HL-60 (cell line): Measurements from ENCODE around the gene SS18.

Experiments
- DNase-seq, 2 experiments: peaks; one replicate each; pipeline ENCODE4 v3.0.0-alpha.2; 2010 to 2020; ENCODE audit warnings: low read depth in 1 of 2, low spot score in 1 of 2
- H3K27ac ChIP-seq: fragments of 250-450 bp; sonication (Bioruptor Pico); replicated peaks from 2 replicates; pipeline ENCODE4 v1.5.1; 2020; ENCODE audit warnings: mild to moderate bottlenecking, moderate library complexity
- H3K27me3 ChIP-seq: fragments of 250-450 bp; sonication (Bioruptor Pico); 2 replicates; pipeline ENCODE4 v1.5.1; 2021; ENCODE audit warnings: mild to moderate bottlenecking, moderate library complexity; ENCODE audit not compliant: insufficient read depth, poor library complexity, severe bottlenecking
- H3K4me3 ChIP-seq: replicated peaks from 2 replicates; pipeline ENCODE4 v1.5.1; 2011; ENCODE audit warnings: mild to moderate bottlenecking, control low read depth, low read length; ENCODE audit not compliant: insufficient read depth
- CTCF ChIP-seq: IDR thresholded peaks from one replicate; pipeline ENCODE4 v1.5.1; 2011; ENCODE audit warnings: low read length, control low read depth, inconsistent platforms; ENCODE audit not compliant: insufficient read depth
- GABPA ChIP-seq: IDR thresholded peaks from 2 replicates; pipeline ENCODE4 v1.6.1; 2012; ENCODE audit warnings: low read depth
- POLR2AphosphoS5 ChIP-seq: IDR thresholded peaks from 2 replicates; pipeline ENCODE4 v1.6.1; 2012; ENCODE audit warnings: low read depth
- REST ChIP-seq: IDR thresholded peaks from 2 replicates; pipeline ENCODE4 v1.6.1; 2012; ENCODE audit warnings: low read depth; ENCODE audit not compliant: insufficient replicate concordance
- SPI1 ChIP-seq: IDR thresholded peaks from 2 replicates; pipeline ENCODE4 v1.6.1; 2012; ENCODE audit warnings: low read depth, mild to moderate bottlenecking, borderline replicate concordance

The SS18 gene

GRCh38 chr18:26008619-26009018 lies 81.8 kb downstream of the SS18 start:
- no peak for DNase-seq
- H3K4me3 ChIP-seq: no peak overlapping the region
- H3K27me3 ChIP-seq: no peaks in the 10 kb centered on the region
- TF ChIP-seq REST (no peak), GABPA (no peak), POLR2AphosphoS5 (no peak), SPI1 (no peak), CTCF (no peak)
- no peak overlapping the region for H3K27ac ChIP-seq

- TF ChIP-seq REST: no peak
- no peak for TF ChIP-seq POLR2AphosphoS5
- no peak for TF ChIP-seq SPI1
- no peak for TF ChIP-seq GABPA
- TF ChIP-seq CTCF: no peak
- DNase-seq: no peak
Measured at GRCh38 chr18:26008096-26008495, 82.3 kb downstream of the SS18 start.

GRCh38 chr18:26005950-26006349 lies 84.5 kb downstream of the SS18 start:
- Histone ChIP-seq H3K27ac (no peak overlapping the region), H3K27me3 (no peaks in the 10 kb centered on the region), H3K4me3 (no peak overlapping the region)
- no peak for DNase-seq
- TF ChIP-seq REST: no peak
- TF ChIP-seq CTCF: no peak
- no peak for TF ChIP-seq POLR2AphosphoS5
- no peak for TF ChIP-seq GABPA
- no peak for TF ChIP-seq SPI1

More at GRCh38 chr18:26008096-26008495, 82.3 kb downstream of the SS18 start:
- Histone ChIP-seq H3K27me3 (no peaks in the 10 kb centered on the region), H3K4me3 (no peak overlapping the region), H3K27ac (no peak overlapping the region)
